HCEC 1CT (cell line): ENCODE results near the gene TXLNB.
"Not testable (repeated sequence)": the region's sequence is repeated elsewhere in the genome, so short reads cannot be mapped to it uniquely, and the experiment has no call there.

Experiments
- DNase-seq: peaks from one replicate; pipeline ENCODE4 v3.0.0-alpha.2; 2017

The TXLNB gene

GRCh38 chr6:139265512-139266190, 26.1 kb downstream of the TXLNB start:
- no peak for DNase-seq

- DNase-seq, result no peak
Observed at GRCh38 chr6:139262519-139263300, 29.1 kb downstream of the TXLNB start.

GRCh38 chr6:139257821-139258398, 33.9 kb downstream of the TXLNB start:
- no peak for DNase-seq

GRCh38 chr6:139257291-139257690, 34.5 kb downstream of the TXLNB start:
- DNase-seq, result no peak

- DNase-seq, result no peak
Observed at GRCh38 chr6:139256087-139256486, 35.7 kb downstream of the TXLNB start.

GRCh38 chr6:139254196-139254595, 37.6 kb downstream of the TXLNB start:
- DNase-seq, result no peak

- DNase-seq, result no peak
Observed at GRCh38 chr6:139253656-139254055, 38.1 kb downstream of the TXLNB start.

GRCh38 chr6:139251691-139252390, 40.0 kb downstream of the TXLNB start:
- no peak for DNase-seq

GRCh38 chr6:139251045-139251690, 40.6 kb downstream of the TXLNB start:
- no peak for DNase-seq

- DNase-seq, result peak; percentile 67
Observed at GRCh38 chr6:139250296-139251044, 41.3 kb downstream of the TXLNB start.

- DNase-seq, result no peak
Observed at GRCh38 chr6:139249395-139249794, 42.4 kb downstream of the TXLNB start.

- no peak for DNase-seq
Observed at GRCh38 chr6:139248911-139249310, 42.9 kb downstream of the TXLNB start.

- no peak for DNase-seq
Observed at GRCh38 chr6:139247618-139248017, 44.2 kb downstream of the TXLNB start.

GRCh38 chr6:139243536-139243935, 48.3 kb downstream of the TXLNB start:
- no peak for DNase-seq

GRCh38 chr6:139242457-139243240, 49.1 kb downstream of the TXLNB start:
- no peak for DNase-seq

- DNase-seq, result peak; percentile 54
Observed at GRCh38 chr6:139240161-139241010, 51.4 kb downstream of the TXLNB start.

- DNase-seq, result no peak
Observed at GRCh38 chr6:139239064-139239463, 52.7 kb downstream of the TXLNB start.

- DNase-seq, result no peak
Observed at GRCh38 chr6:139236105-139236504, 55.7 kb downstream of the TXLNB start.

- DNase-seq, result no peak
Observed at GRCh38 chr6:139235661-139236060, 56.1 kb downstream of the TXLNB start.

GRCh38 chr6:139234193-139234592, 57.6 kb downstream of the TXLNB start:
- not testable (repeated sequence) for DNase-seq
